SH-SY5Y (cell line): Measurements from ENCODE around the gene TIAM2.

ENCODE experiments used
- GATA2 ChIP-seq: IDR thresholded peaks from 2 replicates; pipeline ENCODE4 v1.6.1; 2011; ENCODE audit warnings: mild to moderate bottlenecking, low read depth, low read length
- GATA3 ChIP-seq: IDR thresholded peaks from 2 replicates; pipeline ENCODE4 v1.6.1; 2011; ENCODE audit warnings: low read depth, mild to moderate bottlenecking, low read length, moderate library complexity

TIAM2 gene

DNA sequence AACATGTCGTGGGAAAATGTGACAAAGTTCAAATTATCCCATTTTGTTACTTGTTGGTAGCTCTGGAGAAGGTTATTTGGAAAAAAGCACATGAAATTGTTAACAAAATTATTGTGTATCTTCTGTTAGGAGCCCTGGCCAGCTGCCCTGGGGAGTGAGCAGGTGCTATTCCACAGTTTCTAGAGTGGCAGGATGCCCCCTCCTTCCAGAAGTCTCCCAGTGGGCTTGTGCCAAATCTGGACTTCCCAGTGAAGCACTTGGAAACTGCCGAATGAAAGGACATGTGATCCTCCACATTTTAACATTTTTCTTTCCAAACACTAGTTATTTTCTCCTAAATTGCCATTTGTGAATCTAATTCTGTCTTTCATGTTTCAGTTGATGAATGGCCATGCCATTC, 201.8 kb downstream of the TIAM2 start:
- TF ChIP-seq GATA3 (no peak), GATA2 (no peak)

DNA sequence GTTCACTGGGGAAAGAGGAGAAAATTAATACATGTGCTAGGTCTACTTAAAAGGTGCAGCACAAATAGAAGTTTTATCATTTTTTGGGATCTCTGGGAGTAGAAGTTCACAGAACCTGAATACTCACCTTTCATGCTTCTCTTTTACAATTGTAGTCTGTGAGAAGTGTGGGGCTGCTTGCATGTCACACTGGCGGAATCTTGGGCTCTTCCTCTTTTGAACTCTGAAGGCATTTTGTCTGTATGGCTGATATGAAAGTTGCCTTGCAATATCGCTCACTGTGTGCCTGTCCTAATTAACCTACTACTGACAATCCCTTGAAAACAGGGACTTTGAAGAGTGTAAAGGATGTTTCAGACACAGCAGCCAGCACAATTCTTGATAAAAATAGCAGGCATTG, 202.8 kb downstream of the TIAM2 start:
- TF ChIP-seq GATA3 = no peak
- TF ChIP-seq GATA2 = no peak

DNA sequence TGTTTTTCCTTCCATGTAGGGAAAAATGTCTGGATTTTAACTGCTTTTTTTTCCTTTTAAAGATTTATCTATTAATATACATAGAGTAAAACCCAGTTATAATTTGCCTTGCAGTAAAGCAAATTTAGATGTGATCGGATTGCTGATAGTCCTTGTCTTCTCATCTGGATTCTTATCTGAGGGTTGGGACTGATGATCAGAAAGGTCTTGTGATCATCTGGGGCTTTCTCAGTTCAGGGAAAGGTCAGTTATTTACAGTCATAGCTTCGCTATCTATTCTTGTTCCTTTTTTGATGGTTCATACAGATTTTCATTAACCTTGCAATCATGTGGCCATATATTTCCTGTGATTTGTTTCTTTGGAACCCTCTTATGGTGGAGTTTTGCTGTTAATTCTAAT, 204.9 kb downstream of the TIAM2 start:
- 0 out of 2 replicates have a peak, but pooled peaks have one; percentile 22 for TF ChIP-seq GATA2
- TF ChIP-seq GATA3 = peak; percentile 27; the same call in 1 of the 2 replicates

DNA sequence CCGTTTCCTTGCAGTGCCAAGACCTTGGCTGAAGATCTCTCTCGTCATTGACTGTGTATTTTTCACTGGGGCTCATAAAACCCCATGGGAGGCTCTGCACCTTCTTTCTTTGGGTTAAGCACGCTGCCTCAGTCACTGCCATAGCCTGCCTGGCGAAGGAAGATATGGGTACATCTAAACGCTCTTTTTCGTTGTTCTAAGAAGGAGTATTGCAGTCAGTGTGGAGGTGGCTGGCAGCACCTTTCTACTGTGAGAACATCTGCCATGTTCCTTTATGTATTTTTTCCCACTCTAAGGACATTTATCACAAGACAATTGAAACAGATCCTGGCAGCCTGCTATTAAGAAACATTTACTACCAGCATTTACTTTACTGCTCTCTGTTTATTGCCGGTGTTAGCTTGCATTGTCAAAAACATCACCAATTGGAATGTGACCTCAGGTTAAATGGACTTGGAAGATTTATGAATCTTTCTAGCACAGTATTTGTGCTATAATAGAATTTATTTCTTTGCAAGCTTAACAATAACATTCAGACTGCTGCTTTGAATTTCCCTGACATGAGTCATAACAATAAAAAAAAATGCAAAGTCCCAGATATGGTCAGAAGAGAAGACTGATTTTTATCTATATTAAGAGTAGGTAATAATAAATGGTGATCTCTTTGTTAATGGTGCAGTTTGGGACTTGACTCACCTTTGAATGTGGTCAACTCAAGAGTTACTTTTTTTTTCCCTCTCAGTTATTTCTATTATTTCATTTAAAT, 206.5 kb downstream of the TIAM2 start:
- TF ChIP-seq GATA3 (no peak), GATA2 (no peak)

DNA sequence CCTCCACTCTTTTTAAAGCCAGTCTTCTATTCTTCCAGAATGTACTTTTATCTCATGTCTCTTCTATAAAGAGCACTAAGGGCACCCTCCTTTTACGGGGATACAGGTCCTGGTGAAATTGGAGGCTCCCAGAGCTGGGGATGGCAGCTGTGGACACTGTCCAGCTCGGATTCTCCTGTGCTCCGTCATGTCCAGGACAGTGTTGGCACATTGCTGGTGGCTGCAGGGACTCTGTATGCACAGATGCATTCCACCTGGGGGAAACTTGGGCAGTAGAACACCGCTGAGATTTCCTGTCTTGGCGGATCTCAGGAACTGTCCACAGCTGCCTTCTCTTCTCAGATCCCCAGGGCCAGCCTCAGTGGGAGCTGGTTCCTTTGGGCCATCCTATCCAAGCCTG, 212.1 kb downstream of the TIAM2 start:
- TF ChIP-seq GATA3 (no peak), GATA2 (no peak)

DNA sequence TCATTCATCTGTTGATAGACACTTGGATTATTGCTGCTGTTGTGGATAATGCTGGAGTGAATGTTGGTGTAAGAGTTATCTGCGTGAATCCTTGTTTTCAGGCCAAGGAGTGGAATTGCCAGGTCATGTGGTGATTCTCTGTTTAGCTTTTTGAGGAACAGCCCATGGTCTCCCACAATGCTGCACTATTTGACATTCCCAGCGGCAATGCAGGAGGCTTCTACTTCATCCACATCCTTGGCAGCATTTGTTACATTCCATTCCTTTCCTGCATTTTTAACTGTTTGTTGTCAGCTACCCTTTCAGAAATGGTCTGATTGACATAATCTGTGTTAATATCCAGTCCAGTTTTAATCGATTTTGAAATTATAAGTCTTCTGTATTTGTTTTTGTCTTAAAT, 217.0 kb downstream of the TIAM2 start:
- TF ChIP-seq GATA3 = no peak
- TF ChIP-seq GATA2 = no peak

DNA sequence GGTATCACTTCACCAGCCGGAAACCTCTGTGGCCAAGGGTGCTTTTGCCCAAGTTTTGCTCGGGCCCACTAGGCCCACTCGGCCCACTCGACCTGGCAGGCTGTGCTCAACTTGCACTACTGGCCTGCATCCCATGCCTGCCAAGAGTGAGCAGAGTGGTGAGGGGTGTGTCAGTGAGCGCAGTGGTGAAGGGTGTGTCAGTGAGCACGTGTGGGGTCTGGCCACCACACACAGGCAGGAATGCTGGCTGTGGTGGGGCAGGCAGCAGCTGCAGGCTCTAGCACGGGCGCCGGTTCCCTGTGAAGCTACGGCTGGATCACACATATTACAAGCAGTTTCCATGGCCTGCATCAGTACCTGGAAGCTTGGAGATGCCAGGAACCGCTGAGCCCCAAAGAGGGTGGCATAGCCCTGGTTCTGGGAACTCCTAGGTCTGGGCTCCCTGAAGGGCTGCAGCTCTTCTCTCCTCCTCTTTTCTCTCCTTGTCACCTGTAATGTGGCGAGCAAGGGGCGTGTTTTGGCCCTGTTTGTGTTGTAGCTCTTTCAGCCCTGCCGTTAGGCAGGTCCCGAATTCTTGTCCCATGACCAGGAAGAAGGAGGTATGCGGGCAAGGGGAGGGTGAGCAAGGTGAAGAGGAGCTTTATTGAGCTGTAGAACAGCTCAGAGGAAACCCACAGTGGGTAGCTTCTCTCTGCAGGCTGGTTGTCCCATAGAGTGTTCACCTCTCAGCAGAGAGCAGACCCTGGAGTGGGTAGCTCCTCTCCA, 217.7 kb downstream of the TIAM2 start:
- TF ChIP-seq GATA3 (no peak), GATA2 (no peak)

DNA sequence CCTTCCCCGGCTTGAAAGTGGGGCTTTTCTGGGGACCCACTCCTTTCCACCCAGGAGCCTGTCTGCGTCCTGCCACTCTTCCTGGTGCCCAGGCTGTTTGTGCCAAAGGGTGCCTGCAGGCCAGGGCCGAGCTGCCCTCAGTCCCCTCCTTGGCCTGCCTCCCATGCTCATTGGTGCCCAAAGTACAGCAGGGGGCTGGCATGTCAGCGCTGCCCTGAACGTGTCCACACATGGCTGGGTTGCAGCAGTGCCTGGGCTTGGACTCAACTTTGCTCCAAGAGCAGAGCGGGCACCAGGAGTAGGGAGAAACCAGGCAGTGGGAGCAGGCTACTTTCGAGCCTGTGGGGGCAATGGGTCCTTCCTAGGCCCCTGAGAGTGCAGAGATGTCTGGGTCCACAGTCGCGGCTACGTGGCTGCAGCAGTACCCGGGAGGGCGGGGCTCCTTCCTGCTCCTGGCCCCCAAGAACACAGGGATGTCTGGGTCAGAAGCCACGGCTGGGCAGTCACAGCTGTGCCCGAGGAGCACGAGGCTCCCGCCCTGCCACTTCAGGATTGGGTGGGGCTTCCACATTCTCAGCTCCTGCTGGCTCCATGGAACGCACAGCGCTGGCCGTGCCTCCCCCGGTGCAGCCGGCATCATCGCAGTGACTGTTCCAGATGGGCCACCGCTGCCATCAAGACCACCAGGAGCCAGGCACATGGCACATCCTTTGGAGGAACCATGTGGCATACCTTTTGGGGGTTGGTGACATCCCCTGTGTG, 218.7 kb downstream of the TIAM2 start:
- no peak for TF ChIP-seq GATA3
- no peak for TF ChIP-seq GATA2

DNA sequence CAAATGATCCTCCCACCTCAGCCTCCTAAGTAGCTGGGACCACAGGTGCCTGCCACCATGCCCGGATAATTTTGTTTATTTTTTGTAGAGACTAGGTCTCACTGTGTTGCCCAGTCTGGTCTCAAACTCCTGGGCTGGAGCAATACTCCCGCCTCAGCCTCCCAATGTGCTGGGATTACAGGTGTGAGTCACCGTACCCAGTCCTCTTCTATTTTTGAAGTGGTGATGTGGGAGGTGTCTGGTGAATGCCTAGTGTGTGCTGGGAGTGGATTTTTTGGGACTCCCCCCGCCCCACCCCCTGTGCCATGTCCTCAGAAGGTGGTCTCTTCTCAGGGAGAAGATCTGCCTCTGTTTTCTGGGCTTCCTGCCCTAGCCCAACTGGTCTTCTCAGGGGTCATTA, 220.8 kb downstream of the TIAM2 start:
- TF ChIP-seq GATA2 = no peak
- no peak for TF ChIP-seq GATA3

DNA sequence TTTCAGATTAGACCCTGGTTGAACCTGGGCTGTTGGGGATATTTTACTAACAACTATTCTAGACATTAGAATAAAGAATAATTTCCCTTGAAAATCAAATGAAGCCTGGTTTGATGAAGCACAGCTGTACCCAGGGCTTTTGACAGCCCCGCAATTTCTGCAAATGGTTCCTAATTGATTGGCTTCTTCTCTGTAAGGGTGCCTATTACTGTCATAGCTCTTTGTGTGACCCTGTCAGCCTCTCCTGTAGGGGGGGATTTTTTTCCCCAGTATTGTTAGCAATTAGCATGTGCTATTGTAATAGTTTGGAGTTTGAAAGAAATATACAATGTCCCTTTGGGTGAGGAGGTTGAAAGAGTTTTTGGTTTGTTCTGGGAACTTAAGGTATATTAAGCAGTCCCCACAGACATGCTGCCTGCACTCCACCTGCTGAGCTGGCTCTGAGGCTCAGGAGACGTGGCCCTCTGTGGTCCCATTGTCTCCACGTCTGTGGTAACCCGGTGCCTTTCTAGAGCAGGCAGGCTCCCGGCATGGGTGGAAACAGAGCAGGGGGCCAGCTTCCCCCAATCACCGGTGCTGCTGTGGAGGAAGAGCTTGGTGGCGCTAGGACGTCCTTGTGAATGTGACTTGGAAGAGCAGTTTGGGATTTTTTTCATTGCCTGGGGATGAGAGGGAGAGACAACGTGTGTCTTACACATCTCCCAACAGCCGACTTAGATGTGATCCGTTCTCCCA, 221.4 kb downstream of the TIAM2 start:
- no peak for TF ChIP-seq GATA2
- TF ChIP-seq GATA3 = no peak

DNA sequence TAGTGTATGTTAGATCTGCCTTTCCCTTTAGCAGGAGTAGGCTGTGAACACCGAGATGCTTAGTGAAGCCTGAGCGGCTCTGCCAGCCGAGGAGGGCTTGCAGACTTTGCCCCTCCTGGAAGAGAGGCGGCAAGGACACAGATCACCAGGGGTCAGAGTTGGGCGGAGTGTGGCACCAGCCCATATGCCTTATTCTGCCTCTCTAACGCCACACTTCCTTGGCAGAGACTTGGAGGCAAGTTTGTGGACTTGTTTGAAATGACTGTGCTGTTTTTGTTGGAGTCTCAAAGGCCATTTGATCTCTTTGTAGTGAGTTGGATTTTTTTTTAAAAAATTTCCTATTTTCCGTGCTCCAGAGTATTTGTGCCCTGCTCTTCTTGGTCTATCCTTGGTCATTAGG, 224.2 kb downstream of the TIAM2 start:
- TF ChIP-seq GATA3 = no peak
- TF ChIP-seq GATA2 = no peak

DNA sequence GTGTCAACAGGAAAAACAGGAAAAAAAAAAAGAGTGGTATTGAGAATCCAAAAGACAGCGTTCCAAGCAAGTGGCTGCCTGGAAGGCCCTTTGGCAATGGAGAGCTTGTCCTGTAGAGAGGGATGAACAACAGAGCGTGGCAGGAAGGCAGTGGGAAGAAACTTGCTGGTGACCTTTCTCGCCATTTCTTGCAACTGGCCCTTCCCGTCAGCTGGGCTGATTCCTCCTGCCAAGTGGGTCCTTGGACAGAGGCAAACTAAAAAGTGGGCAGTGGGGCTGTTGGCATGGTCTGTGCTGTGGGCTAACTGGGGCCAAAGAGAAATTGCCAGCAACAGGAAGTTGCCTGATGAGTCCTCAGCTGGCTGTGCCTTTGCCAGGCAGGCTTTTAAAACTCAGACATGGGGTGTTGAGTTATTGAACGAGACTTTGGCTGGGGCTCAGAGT, 224.8 kb downstream of the TIAM2 start:
- TF ChIP-seq GATA3 (no peak), GATA2 (no peak)

DNA sequence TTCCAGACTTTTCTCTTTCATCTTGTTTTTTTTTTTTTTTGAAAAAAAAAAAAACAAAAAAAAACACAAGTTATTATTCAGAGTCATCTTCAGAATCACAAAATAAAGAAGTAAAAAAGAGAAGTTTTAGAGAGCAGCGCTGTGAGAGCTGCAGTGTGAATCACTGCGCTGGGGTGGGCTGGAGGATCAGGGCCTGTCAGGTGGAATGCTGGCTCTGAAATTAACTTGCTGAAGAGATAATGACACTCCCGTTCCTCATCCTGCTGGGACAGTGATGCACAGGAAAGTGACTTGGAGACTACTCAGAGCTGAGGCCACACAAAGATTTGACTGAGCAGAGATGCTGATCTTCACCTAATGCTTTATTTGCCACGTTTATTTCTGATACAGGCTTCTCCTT, 226.0 kb downstream of the TIAM2 start:
- TF ChIP-seq GATA3 (no peak), GATA2 (no peak)

DNA sequence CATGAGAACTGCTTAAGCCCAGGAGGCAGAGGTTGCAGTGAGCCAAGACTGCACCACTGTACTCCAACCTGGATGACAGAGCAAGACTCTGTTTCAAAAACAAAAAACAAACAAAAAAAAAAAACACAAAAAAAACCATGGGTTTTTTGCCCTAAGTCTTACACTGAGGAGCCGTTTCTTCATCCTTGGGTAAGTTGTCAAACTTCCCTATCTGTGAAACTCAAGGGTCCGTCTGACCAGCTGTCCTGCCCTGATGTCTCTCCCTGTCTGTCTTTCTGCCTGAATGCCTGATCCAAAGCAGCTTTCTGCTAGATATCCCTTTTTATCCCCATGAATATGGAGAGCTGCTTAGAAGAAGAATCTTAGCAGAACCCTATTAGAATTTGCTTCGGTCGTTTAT, 227.4 kb downstream of the TIAM2 start:
- TF ChIP-seq GATA3 = no peak
